D341Med (cell line): ENCODE data around the gene HILPDA.

Experiments used
- DNase-seq: peaks from one replicate; pipeline ENCODE4 v3.0.0; 2012; ENCODE audit warnings: low spot score

HILPDA gene

GRCh38 chr7:128455543-128456254 lies at the start of gene HILPDA:
Gene HILPDA, plus strand, starts transcription at chr7:128455878. Its CDS starts 1,391 bp downstream, at chr7:128457269.
- peak; percentile 99 for DNase-seq

GRCh38 chr7:128406314-128407232 lies 49.1 kb upstream of the HILPDA start:
- no peak for DNase-seq

- no peak for DNase-seq
Observed at GRCh38 chr7:128407233-128407589, 48.5 kb upstream of the HILPDA start.

- DNase-seq: peak; percentile 56
Observed at GRCh38 chr7:128407751-128408708, 47.6 kb upstream of the HILPDA start.

- peak; percentile 84 for DNase-seq
Observed at GRCh38 chr7:128408709-128409595, 46.7 kb upstream of the HILPDA start.

GRCh38 chr7:128409596-128410450 lies 45.9 kb upstream of the HILPDA start, which contains the start of gene IMPDH1:
Gene IMPDH1, minus strand, starts transcription at chr7:128409982. Its CDS starts 81 bp downstream, at chr7:128409901.
- peak; percentile 95 for DNase-seq

- no peak for DNase-seq
Observed at GRCh38 chr7:128410451-128410753, 45.3 kb upstream of the HILPDA start.

- no peak for DNase-seq
Observed at GRCh38 chr7:128415217-128415785, 40.4 kb upstream of the HILPDA start.

- DNase-seq: no peak
Observed at GRCh38 chr7:128417071-128417470, 38.6 kb upstream of the HILPDA start.

- DNase-seq: no peak
Observed at GRCh38 chr7:128419257-128419656, 36.4 kb upstream of the HILPDA start.

- no peak for DNase-seq
Observed at GRCh38 chr7:128420773-128421172, 34.9 kb upstream of the HILPDA start.

- no peak for DNase-seq
Observed at GRCh38 chr7:128421384-128421783, 34.3 kb upstream of the HILPDA start.

- no peak for DNase-seq
Observed at GRCh38 chr7:128422037-128422436, 33.6 kb upstream of the HILPDA start.

- DNase-seq: no peak
Observed at GRCh38 chr7:128422842-128423241, 32.8 kb upstream of the HILPDA start.

- DNase-seq: no peak
Observed at GRCh38 chr7:128424686-128425275, 30.9 kb upstream of the HILPDA start.

- peak; percentile 85 for DNase-seq
Observed at GRCh38 chr7:128425850-128426249, 29.8 kb upstream of the HILPDA start.

GRCh38 chr7:128427289-128427891 lies 28.3 kb upstream of the HILPDA start:
- peak; percentile 63 for DNase-seq

GRCh38 chr7:128430207-128430606 lies 25.5 kb upstream of the HILPDA start:
- no peak for DNase-seq

GRCh38 chr7:128431221-128431620 lies 24.5 kb upstream of the HILPDA start:
- DNase-seq: no peak
